Activated CD4-positive, alpha-beta T cell treated with anti-CD3 and anti-CD28 coated beads for 36 hours (primary cell): ENCODE results near the gene KIRREL3. TPM values are rescaled to one million over a fixed set of nuclear protein-coding genes. Genes with fewer than 3 reads are reported as not detected.

Source experiments
- ATAC-seq: fragments of 200-7000 bp; cut with Tn5 transposase; one replicate; pipeline ENCODE4 v1.10.0; 2021; ENCODE audit warnings: mild to moderate bottlenecking, moderate library complexity
- CTCF ChIA-PET: fragments of 350-600 bp; sonication (Branson Sonifier 250); formaldehyde crosslinking; loops from one replicate; lab custom pipeline; 2021; ENCODE audit warnings: antibody characterized with exemption; lab: Charles Lee
- POLR2A ChIA-PET: fragments of 350-600 bp; sonication (Branson Sonifier 250); formaldehyde crosslinking; loops from one replicate; lab custom pipeline; 2021; ENCODE audit warnings: antibody characterized with exemption, inconsistent platforms; lab: Charles Lee
- DNase-seq: peaks from one replicate; pipeline ENCODE4 v3.0.0-alpha.2; 2020
- H3K27ac Mint-ChIP-seq: one replicate; pipeline ENCODE4 v1.8.0; 2021; ENCODE audit warnings: mixed read lengths
- H3K27me3 Mint-ChIP-seq: one replicate; pipeline ENCODE4 v1.8.0; 2021; ENCODE audit warnings: mixed read lengths
- H3K36me3 Mint-ChIP-seq: one replicate; pipeline ENCODE4 v1.8.0; 2021; ENCODE audit warnings: low read depth, mixed read lengths
- H3K4me1 Mint-ChIP-seq: one replicate; pipeline ENCODE4 v1.8.0; 2021; ENCODE audit warnings: mixed read lengths
- H3K4me3 Mint-ChIP-seq: one replicate; pipeline ENCODE4 v1.8.0; 2021; ENCODE audit warnings: mild to moderate bottlenecking, moderate library complexity, mixed read lengths
- H3K9me3 Mint-ChIP-seq: one replicate; pipeline ENCODE4 v1.8.0; 2021; ENCODE audit warnings: low read depth, mixed read lengths
- intact Hi-C, 2 experiments: fragments of 100-400 bp; cut with DNase I in 1 of 2; cut with micrococcal nuclease in 1 of 2; formaldehyde crosslinking; loops; one replicate each; pipeline versions ENCODE4 v1.14.2 to v1.15.1; 2022 to 2024; cut with DNase I, micrococcal nuclease
- total RNA-seq, 2 experiments: library from RNA; stranded (reverse); gene quantifications; one replicate each; pipeline ENCODE4 v1.2.3, GENCODE V29; 2021

KIRREL3 gene
- total RNA-seq, 2 experiments from 2014 or later, result not detected

DNA sequence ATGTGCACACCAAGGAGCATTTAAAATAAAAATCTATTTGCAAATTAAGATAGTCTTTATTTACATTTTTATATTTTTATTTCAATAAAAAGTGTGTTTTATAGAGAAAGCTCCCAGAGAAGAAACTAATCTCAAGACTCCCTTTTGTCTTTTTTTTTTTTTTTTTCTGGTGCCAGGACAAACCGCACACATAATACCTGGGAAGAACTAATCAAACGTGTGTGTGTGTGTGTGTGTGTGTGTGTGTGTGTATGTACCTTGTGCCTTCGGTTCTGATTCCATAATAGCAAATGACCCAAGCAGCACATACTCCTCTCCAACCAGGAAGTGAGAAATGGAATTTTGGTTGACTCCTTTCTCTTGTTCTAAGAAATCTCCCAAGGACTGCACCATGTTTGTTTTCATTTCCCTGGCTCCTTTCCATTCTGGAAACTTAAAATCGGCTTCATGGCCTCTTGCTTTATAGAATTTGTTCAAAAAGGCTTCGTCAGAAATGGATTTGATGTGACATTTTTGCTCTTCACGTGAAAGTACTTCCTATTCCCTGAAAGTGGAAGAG lies 579.8 kb downstream of the KIRREL3 start:
- H3K4me3 Mint-ChIP-seq, result no peak overlapping the region
- peaks cover 7% of the 10 kb centered on the region for H3K4me1 Mint-ChIP-seq
- ATAC-seq (no peak), DNase-seq (no peak)
- H3K36me3 Mint-ChIP-seq, result no peaks in the 10 kb centered on the region
- POLR2A ChIA-PET, result no interaction called here
- H3K9me3 Mint-ChIP-seq, result no peaks in the 10 kb centered on the region
- H3K27me3 Mint-ChIP-seq, result no peaks in the 10 kb centered on the region
- CTCF ChIA-PET, result interaction anchor here (0.6 to 1.0 kb wide), 2 partner anchors 10 to 95 kb away, joined by 3 to 4 read pairs; no protein-coding TSS in a partner anchor
- intact Hi-C loops, result no loop called here
- H3K27ac Mint-ChIP-seq, result no peak overlapping the region

DNA sequence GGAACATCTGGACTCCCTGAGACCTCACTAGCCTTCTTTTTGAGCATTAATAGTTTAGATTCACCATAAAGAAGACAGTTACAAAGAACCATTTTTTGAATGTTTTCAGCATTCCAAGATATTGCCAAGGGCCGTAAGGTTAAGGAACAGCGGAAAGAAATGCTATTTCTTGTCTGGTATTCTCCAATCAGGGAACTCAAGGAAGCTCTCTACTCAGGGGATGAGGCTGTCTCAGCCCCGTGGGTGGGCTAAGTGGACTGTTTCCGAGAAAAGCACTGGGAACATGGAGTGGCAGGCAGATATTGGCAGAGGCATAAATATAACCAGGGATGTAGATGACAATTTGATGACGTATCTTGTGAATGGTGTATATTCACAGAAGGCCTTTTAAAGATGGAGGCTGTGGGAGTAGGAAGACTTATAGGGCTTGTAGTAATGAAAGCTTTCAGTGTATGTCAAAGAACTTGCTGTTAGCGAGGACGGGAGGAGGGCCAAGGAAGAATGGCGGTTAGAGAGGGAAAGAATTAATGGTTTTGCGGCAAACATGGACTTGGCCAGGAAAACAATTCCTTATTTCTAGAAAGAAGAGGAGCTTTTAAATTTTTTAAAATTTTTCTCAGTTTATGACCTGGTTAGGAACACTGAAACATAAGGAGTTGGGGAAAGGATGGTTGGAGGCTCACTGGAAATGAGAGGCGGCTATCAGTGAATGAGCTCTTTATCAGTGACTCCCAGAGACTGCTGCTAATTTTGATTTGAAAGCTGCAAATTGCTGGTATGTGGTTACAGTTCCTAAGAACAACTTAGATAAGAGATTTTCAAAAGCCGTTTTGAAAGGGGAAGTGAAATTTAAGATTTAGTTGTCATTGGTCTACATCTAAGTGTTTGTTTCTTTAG lies 580.5 kb downstream of the KIRREL3 start:
- POLR2A ChIA-PET, result interaction anchor here (0.7 kb wide), 1 partner anchor 9 kb away, joined by 3 read pairs; no protein-coding TSS in a partner anchor
- intact Hi-C loops, result loop anchor here in 1 of 2 experiments (10.0 kb wide), 1 partner anchor 105 kb away; no protein-coding TSS in a partner anchor

DNA sequence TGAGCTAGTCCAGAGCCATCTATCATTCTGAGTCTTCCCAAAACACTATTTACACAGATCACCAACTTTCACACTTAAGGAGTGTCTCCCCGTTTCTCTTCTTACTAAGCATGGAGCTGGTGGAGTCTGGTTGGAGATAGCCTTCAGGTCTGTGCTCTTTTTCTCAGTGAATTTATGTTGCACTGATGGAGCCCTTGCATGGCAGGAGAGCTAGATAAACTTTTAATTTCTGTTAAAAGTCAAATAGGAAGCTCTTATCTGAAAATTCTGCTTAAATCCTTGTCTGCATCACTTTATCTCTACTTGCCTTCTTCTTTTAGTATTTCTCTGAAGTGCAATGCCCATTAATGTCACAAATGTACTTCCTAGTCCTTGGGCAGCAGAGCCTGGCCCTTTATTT lies 581.7 kb downstream of the KIRREL3 start:
- Mint-ChIP-seq H3K9me3 (no peaks in the 10 kb centered on the region), H3K27me3 (no peaks in the 10 kb centered on the region), H3K4me3 (no peak overlapping the region), H3K4me1 (peaks cover 7% of the 10 kb centered on the region), H3K27ac (no peak overlapping the region), H3K36me3 (no peaks in the 10 kb centered on the region)
- ATAC-seq, result no peak
- ChIA-PET CTCF (interaction anchor here (0.8 kb wide), 1 partner anchor 317 kb away, joined by 3 read pairs; no protein-coding TSS in a partner anchor), POLR2A (no interaction called here)
- intact Hi-C loops, result loop anchor here in 1 of 2 experiments (10.0 kb wide), 1 partner anchor 104 kb away; no protein-coding TSS in a partner anchor
- no peak for DNase-seq

More for the DNA sequence above, 580.5 kb downstream of the KIRREL3 start:
- no peak for DNase-seq
- H3K27me3 Mint-ChIP-seq, result no peaks in the 10 kb centered on the region
- no peaks in the 10 kb centered on the region for H3K36me3 Mint-ChIP-seq
- no peak overlapping the region for H3K27ac Mint-ChIP-seq
- no peak for ATAC-seq
- CTCF ChIA-PET, result no interaction called here
- H3K4me1 Mint-ChIP-seq, result peaks cover 7% of the 10 kb centered on the region
- H3K9me3 Mint-ChIP-seq, result no peaks in the 10 kb centered on the region
- no peak overlapping the region for H3K4me3 Mint-ChIP-seq

DNA sequence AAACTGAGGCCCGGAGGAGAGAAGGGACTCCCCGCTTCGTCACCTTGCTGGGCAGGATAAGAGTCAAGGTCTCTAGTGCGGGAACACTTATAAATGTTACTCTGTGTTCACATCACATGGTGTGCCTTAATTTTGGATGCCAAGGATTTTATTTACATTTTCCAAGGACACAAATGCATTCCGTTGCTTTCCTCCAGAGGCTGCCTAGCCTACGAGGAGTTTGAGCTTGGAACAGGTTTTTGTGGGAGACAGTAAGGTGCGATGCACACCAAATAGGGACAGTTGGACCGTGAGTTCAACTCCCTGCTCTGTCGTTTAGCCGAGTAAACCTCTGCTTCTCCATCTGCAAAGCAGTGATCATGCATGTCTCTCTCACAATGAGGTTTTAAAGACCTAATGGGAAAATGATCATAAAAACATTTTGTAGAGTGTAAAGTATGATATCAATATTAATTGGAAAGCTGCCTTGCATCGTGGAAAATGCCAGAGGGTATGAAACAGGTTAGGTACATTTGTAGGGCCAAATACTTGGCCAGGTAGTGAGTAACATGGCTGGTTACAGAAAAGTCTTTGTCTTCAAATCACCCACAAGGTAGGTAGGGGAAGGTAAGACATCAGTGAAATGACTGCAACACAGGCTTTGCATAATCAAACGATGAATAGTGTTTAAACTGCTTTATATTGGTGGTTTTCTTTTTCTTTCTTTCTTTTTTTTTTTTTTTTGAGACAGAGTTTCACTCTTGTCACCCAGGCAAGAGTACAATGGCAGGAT lies 583.3 kb downstream of the KIRREL3 start:
- no peak for ATAC-seq
- intact Hi-C loops, result loop anchor here (2.0 to 10.0 kb wide), 2 partner anchors 62 to 102 kb away; partner anchors contain the start of gene ST3GAL4 (in 1 of the 2)
- Mint-ChIP-seq H3K4me1 (peaks cover 7% of the 10 kb centered on the region), H3K4me3 (peak overlapping the region; percentile 36), H3K27ac (no peak overlapping the region), H3K9me3 (no peaks in the 10 kb centered on the region), H3K36me3 (no peaks in the 10 kb centered on the region), H3K27me3 (no peaks in the 10 kb centered on the region)
- ChIA-PET CTCF (interaction anchor here (0.8 to 1.4 kb wide), 2 partner anchors 24 to 104 kb away, joined by 3 read pairs; no protein-coding TSS in a partner anchor), POLR2A (no interaction called here)
- DNase-seq, result no peak

DNA sequence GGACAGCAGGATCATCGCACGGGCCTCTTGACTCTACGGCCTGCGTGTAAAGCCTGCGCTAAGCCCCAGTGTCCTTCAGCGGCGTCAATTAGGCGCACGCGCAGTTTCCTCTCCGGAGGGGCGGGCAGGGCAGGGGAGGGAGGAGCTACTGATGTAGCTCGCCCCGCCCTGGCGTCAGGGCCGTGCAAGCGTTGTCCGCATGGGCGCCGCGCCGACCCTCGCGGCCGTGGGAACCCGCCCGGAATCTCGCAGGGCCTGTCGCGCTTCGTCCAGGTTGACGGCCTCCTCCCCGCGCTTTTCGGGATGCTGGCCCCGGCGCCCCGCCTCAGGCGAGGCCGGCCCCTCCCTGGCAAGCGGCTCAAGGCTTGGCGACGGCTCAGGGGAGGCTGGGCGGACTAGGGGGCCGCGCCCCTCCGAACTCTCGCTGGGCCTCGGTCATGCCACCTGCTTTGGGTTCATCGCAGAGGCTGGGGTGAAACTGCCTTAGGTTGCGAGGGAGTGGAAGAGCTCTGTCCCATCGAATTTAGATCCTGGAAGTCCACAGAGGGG lies 584.0 kb downstream of the KIRREL3 start:
- Mint-ChIP-seq H3K4me3 (peak overlapping the region; percentile 36), H3K27me3 (no peaks in the 10 kb centered on the region), H3K4me1 (peaks cover 7% of the 10 kb centered on the region), H3K9me3 (no peaks in the 10 kb centered on the region), H3K27ac (peak overlapping the region; percentile 19), H3K36me3 (no peaks in the 10 kb centered on the region)
- DNase-seq, result peak; percentile 88
- ChIA-PET CTCF (interaction anchor here (0.5 to 1.4 kb wide), 7 partner anchors 25 to 105 kb away, joined by 3 to 4 read pairs (median 3); no protein-coding TSS in a partner anchor), POLR2A (no interaction called here)
- intact Hi-C loops, result loop anchor here (1.0 to 10.0 kb wide), 3 partner anchors 62 to 112 kb away; partner anchors contain the start of genes DCPS (in 1 of the 2) and ST3GAL4 (in 1 of the 2)
- ATAC-seq, result peak; percentile 100

GRCh38 chr11:126415669-126416420 lies 584.7 kb downstream of the KIRREL3 start:
- Mint-ChIP-seq H3K36me3 (no peaks in the 10 kb centered on the region), H3K4me3 (peak overlapping the region; percentile 36), H3K9me3 (no peaks in the 10 kb centered on the region), H3K27me3 (no peaks in the 10 kb centered on the region), H3K27ac (peak overlapping the region; percentile 19), H3K4me1 (peaks cover 7% of the 10 kb centered on the region)
- intact Hi-C loops, result loop anchor here (1.0 to 10.0 kb wide), 3 partner anchors 61 to 112 kb away; partner anchors contain the start of genes DCPS (in 1 of the 2) and ST3GAL4 (in 1 of the 2)
- DNase-seq (no peak), ATAC-seq (no peak)
- CTCF ChIA-PET, result interaction anchor here (0.5 to 1.4 kb wide), 8 partner anchors 25 to 108 kb away, joined by 3 to 4 read pairs (median 3); no protein-coding TSS in a partner anchor
- POLR2A ChIA-PET, result no interaction called here

DNA sequence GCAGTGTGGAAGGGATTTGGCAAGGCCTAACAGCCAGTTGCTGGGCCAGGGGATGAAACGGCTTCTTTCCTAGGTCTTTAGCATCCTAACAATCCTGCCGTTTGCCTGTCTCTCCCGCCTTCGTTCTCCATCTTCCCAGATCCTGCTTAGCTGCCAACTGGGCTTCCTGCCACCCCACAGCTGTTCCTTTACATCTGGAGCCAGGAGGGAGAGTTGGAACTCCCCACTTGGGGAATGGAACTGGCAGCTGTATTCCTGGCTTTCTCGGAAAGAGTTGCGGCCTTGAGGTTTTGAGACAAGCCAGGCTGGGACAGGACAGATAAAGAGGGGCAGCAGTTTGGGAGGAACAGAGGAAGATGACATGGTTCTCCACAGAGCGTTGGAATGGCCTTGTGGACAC lies 585.4 kb downstream of the KIRREL3 start:
- H3K4me1 Mint-ChIP-seq, result peaks cover 5% of the 10 kb centered on the region
- no peak overlapping the region for H3K27ac Mint-ChIP-seq
- no peak for ATAC-seq
- ChIA-PET POLR2A (no interaction called here), CTCF (no interaction called here)
- DNase-seq, result no peak
- no peaks in the 10 kb centered on the region for H3K36me3 Mint-ChIP-seq
- intact Hi-C loops, result loop anchor here in 1 of 2 experiments (10.0 kb wide), 1 partner anchor 100 kb away; no protein-coding TSS in a partner anchor
- H3K9me3 Mint-ChIP-seq, result no peaks in the 10 kb centered on the region
- no peak overlapping the region for H3K4me3 Mint-ChIP-seq
- no peaks in the 10 kb centered on the region for H3K27me3 Mint-ChIP-seq

- Mint-ChIP-seq H3K9me3 (no peaks in the 10 kb centered on the region), H3K27me3 (no peaks in the 10 kb centered on the region), H3K36me3 (no peaks in the 10 kb centered on the region), H3K4me3 (no peak overlapping the region), H3K27ac (no peak overlapping the region), H3K4me1 (peaks cover 5% of the 10 kb centered on the region)
- ChIA-PET POLR2A (no interaction called here), CTCF (no interaction called here)
- ATAC-seq, result no peak
- intact Hi-C loops, result loop anchor here in 1 of 2 experiments (10.0 kb wide), 1 partner anchor 100 kb away; no protein-coding TSS in a partner anchor
- DNase-seq, result no peak
Observed at GRCh38 chr11:126414615-126415014, 586.0 kb downstream of the KIRREL3 start.

- H3K36me3 Mint-ChIP-seq, result peaks cover 4% of the 10 kb centered on the region
- no peak overlapping the region for H3K4me3 Mint-ChIP-seq
- ATAC-seq (no peak), DNase-seq (no peak)
- ChIA-PET CTCF (no interaction called here), POLR2A (no interaction called here)
- no peak overlapping the region for H3K27ac Mint-ChIP-seq
- no peaks in the 10 kb centered on the region for H3K9me3 Mint-ChIP-seq
- H3K27me3 Mint-ChIP-seq, result no peaks in the 10 kb centered on the region
- intact Hi-C loops, result loop anchor here in 1 of 2 experiments (10.0 kb wide), 1 partner anchor 99 kb away; no protein-coding TSS in a partner anchor
- H3K4me1 Mint-ChIP-seq, result peaks cover 5% of the 10 kb centered on the region
Observed at GRCh38 chr11:126413843-126414405, 586.6 kb downstream of the KIRREL3 start.

- no peak for DNase-seq
- intact Hi-C loops, result loop anchor here in 1 of 2 experiments (10.0 kb wide), 1 partner anchor 99 kb away; no protein-coding TSS in a partner anchor
- Mint-ChIP-seq H3K36me3 (peaks cover 4% of the 10 kb centered on the region), H3K4me3 (no peak overlapping the region), H3K27ac (no peak overlapping the region), H3K9me3 (no peaks in the 10 kb centered on the region), H3K27me3 (no peaks in the 10 kb centered on the region), H3K4me1 (peaks cover 5% of the 10 kb centered on the region)
- POLR2A ChIA-PET, result no interaction called here
- ATAC-seq, result no peak
- CTCF ChIA-PET, result no interaction called here
Observed at GRCh38 chr11:126413426-126413825, 587.1 kb downstream of the KIRREL3 start.
